Neural progenitor cell (in vitro differentiated cells): ENCODE data around the gene AUTS2. TPM values are rescaled to one million over a fixed set of nuclear protein-coding genes. Genes with fewer than 3 reads are reported as not detected.

Experiments used
- DNase-seq: peaks from one replicate; pipeline ENCODE4 v3.0.0-alpha.2; 2016; ENCODE audit warnings: low spot score
- H2AFZ ChIP-seq: fragments of 200-600 bp; sonication (generic); replicated peaks from 2 replicates; pipeline ENCODE4 v1.6.1; 2016; ENCODE audit warnings: antibody characterized with exemption
- H3F3A ChIP-seq: fragments of 200-600 bp; sonication (generic); 2 replicates; pipeline ENCODE4 v1.6.1; 2016; ENCODE audit warnings: antibody characterized with exemption, low read depth
- H3K27ac ChIP-seq: fragments of 200-600 bp; sonication (generic); 2 replicates; pipeline ENCODE4 v1.5.1; 2016; ENCODE audit warnings: mild to moderate bottlenecking
- H3K27me3 ChIP-seq: fragments of 200-600 bp; sonication (generic); 2 replicates; pipeline ENCODE4 v1.6.1; 2016; ENCODE audit warnings: mild to moderate bottlenecking, moderate library complexity
- H3K36me3 ChIP-seq: fragments of 200-600 bp; sonication (generic); 2 replicates; pipeline ENCODE4 v1.5.1; 2016
- H3K4me1 ChIP-seq: fragments of 200-600 bp; sonication (generic); 2 replicates; pipeline ENCODE4 v1.6.1; 2016; ENCODE audit warnings: mixed run types
- H3K4me2 ChIP-seq: fragments of 200-600 bp; sonication (generic); 2 replicates; pipeline ENCODE4 v1.6.1; 2016
- H3K4me3 ChIP-seq: fragments of 200-600 bp; sonication (generic); 2 replicates; pipeline ENCODE4 v1.5.1; 2016
- H3K79me2 ChIP-seq: fragments of 200-600 bp; sonication (generic); 2 replicates; pipeline ENCODE4 v1.6.1; 2016; ENCODE audit warnings: low read depth
- H3K9ac ChIP-seq: fragments of 200-600 bp; sonication (generic); 2 replicates; pipeline ENCODE4 v1.6.1; 2016
- H3K9me3 ChIP-seq: fragments of 200-600 bp; sonication (generic); 2 replicates; pipeline ENCODE4 v1.5.1; 2016; ENCODE audit warnings: low read depth
- H4K20me1 ChIP-seq: fragments of 200-600 bp; sonication (generic); 2 replicates; pipeline ENCODE4 v1.6.1; 2016; ENCODE audit warnings: low read depth
- H3K27ac Mint-ChIP-seq: 3 replicates; pipeline ENCODE4 v1.8.0; 2021; ENCODE audit warnings: mixed read lengths
- H3K27me3 Mint-ChIP-seq: 2 replicates; pipeline ENCODE4 v1.8.0; 2022; ENCODE audit warnings: low read depth, mild to moderate bottlenecking, inconsistent platforms, moderate library complexity, mixed read lengths; ENCODE audit not compliant: insufficient read depth
- H3K36me3 Mint-ChIP-seq: 3 replicates; pipeline ENCODE4 v1.8.0; 2021; ENCODE audit warnings: mixed read lengths
- H3K4me1 Mint-ChIP-seq: 3 replicates; pipeline ENCODE4 v1.8.0; 2021; ENCODE audit warnings: mixed read lengths
- H3K4me3 Mint-ChIP-seq: 3 replicates; pipeline ENCODE4 v1.8.0; 2021; ENCODE audit warnings: mild to moderate bottlenecking, moderate library complexity, mixed read lengths
- H3K9me3 Mint-ChIP-seq: 3 replicates; pipeline ENCODE4 v1.8.0; 2020; ENCODE audit warnings: mixed read lengths
- EZH2 ChIP-seq: fragments of 200-600 bp; sonication (generic); IDR thresholded peaks from 2 replicates; pipeline ENCODE4 v1.6.1; 2017; ENCODE audit warnings: antibody characterized with exemption, mild to moderate bottlenecking, moderate library complexity
- EZH2phosphoT487 ChIP-seq: fragments of 200-600 bp; sonication (generic); IDR thresholded peaks from 2 replicates; pipeline ENCODE4 v1.6.1; 2017; ENCODE audit warnings: antibody characterized with exemption
- total RNA-seq: library from RNA; depleted of rRNA; stranded (reverse); fragments of >200 nt; gene quantifications from 2 replicates; pipeline ENCODE4 v1.2.3, GENCODE V29; 2015; ENCODE audit warnings: low replicate concordance
- TF ChIP-seq, protein P1 (sequence below): fragments of 200-600 bp; sonication (generic); IDR thresholded peaks from 2 replicates; pipeline ENCODE4 v1.5.1; 2017; ENCODE audit warnings: antibody characterized with exemption, mild to moderate bottlenecking

AUTS2 gene
- total RNA-seq, 1 donor from 2014 or later = 50.0 TPM

DNA sequence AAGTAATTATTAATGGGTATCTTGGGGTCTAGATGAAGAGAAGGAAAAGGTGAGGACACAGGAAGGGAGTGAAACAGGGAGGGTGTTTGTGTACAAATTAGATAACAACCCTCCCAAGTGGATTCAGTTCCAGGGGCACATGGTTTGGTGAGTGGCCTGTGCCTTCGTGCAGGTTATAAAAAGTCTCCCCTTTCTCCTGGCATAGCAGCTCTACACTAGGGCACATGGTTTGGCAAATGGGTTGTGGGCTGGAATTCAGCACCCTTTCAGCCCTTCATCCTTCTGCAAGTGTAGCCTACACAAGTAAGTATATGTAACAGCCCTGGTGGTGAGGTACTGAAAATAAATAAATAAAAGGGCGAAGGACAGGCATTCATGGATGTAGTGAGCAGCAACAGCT lies 359.4 kb downstream of the AUTS2 start:
- H3K27me3 Mint-ChIP-seq = peaks cover 1% of the 10 kb centered on the region
- no peak overlapping the region for H3K27ac Mint-ChIP-seq
- Histone ChIP-seq H3K4me1 (peaks cover 13% of the 10 kb centered on the region), H3K79me2 (no peaks in the 10 kb centered on the region), H3K9ac (no peak overlapping the region), H3K27me3 (no peaks in the 10 kb centered on the region), H3K9me3 (no peaks in the 10 kb centered on the region), H2AFZ (no peak overlapping the region), H3K4me3 (no peak overlapping the region), H3K27ac (no peak overlapping the region), H3K36me3 (no peaks in the 10 kb centered on the region), H4K20me1 (no peaks in the 10 kb centered on the region), H3F3A (no peaks in the 10 kb centered on the region), H3K4me2 (no peak overlapping the region)
- no peak for DNase-seq
- H3K36me3 Mint-ChIP-seq = no peaks in the 10 kb centered on the region
- H3K9me3 Mint-ChIP-seq = no peaks in the 10 kb centered on the region
- TF ChIP-seq EZH2 = no peak
- no peak for TF ChIP-seq EZH2phosphoT487
- TF ChIP-seq, protein P1, sequence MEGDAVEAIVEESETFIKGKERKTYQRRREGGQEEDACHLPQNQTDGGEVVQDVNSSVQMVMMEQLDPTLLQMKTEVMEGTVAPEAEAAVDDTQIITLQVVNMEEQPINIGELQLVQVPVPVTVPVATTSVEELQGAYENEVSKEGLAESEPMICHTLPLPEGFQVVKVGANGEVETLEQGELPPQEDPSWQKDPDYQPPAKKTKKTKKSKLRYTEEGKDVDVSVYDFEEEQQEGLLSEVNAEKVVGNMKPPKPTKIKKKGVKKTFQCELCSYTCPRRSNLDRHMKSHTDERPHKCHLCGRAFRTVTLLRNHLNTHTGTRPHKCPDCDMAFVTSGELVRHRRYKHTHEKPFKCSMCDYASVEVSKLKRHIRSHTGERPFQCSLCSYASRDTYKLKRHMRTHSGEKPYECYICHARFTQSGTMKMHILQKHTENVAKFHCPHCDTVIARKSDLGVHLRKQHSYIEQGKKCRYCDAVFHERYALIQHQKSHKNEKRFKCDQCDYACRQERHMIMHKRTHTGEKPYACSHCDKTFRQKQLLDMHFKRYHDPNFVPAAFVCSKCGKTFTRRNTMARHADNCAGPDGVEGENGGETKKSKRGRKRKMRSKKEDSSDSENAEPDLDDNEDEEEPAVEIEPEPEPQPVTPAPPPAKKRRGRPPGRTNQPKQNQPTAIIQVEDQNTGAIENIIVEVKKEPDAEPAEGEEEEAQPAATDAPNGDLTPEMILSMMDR = no peak
- peaks cover 12% of the 10 kb centered on the region for H3K4me1 Mint-ChIP-seq
- no peak overlapping the region for H3K4me3 Mint-ChIP-seq

DNA sequence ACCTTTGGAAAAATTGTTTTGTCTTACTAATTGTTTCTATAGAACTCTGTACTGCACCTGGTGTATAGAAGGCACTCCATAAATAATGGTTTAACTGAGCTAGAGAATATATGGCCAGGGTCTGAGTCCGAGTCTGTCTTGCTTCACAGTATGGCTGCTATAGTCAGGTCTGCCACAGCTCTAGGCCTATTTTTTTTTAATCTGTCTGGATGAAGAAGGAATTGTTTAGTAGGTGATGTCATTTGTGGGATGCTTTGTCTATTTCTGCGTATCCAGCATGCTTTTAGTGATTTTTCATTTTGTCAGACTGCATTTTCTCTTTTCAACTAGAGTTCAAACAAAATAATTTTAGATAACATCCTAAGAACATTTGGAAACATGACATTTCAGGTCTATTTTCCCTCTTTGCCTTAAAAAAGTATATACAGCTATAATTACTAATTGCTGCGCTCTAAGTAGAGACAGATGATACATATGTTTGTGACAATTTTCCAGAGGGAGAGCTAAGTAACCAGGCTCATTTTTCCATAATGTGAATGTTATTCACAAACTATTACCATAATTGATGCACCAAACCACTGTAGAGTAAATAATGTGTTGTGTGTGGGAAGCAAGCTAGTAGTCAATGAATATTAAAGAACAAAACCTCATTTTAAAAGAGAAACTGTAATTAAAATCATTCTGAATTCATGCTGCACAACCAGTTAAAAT lies 361.7 kb downstream of the AUTS2 start:
- Histone ChIP-seq H3K4me2 (no peak overlapping the region), H2AFZ (no peak overlapping the region), H3K4me1 (peaks cover 6% of the 10 kb centered on the region), H3K4me3 (no peak overlapping the region), H4K20me1 (no peaks in the 10 kb centered on the region), H3K27ac (no peak overlapping the region), H3K36me3 (no peaks in the 10 kb centered on the region), H3K9me3 (no peaks in the 10 kb centered on the region), H3K9ac (no peak overlapping the region), H3K27me3 (no peaks in the 10 kb centered on the region), H3F3A (no peaks in the 10 kb centered on the region), H3K79me2 (no peaks in the 10 kb centered on the region)
- DNase-seq = no peak
- H3K27ac Mint-ChIP-seq = no peak overlapping the region
- no peaks in the 10 kb centered on the region for H3K9me3 Mint-ChIP-seq
- no peak overlapping the region for H3K4me3 Mint-ChIP-seq
- TF ChIP-seq EZH2phosphoT487 = no peak
- TF ChIP-seq EZH2 = no peak
- TF ChIP-seq, protein P1 = no peak
- H3K36me3 Mint-ChIP-seq = no peaks in the 10 kb centered on the region
- H3K27me3 Mint-ChIP-seq = peaks cover 2% of the 10 kb centered on the region
- H3K4me1 Mint-ChIP-seq = peaks cover 10% of the 10 kb centered on the region

DNA sequence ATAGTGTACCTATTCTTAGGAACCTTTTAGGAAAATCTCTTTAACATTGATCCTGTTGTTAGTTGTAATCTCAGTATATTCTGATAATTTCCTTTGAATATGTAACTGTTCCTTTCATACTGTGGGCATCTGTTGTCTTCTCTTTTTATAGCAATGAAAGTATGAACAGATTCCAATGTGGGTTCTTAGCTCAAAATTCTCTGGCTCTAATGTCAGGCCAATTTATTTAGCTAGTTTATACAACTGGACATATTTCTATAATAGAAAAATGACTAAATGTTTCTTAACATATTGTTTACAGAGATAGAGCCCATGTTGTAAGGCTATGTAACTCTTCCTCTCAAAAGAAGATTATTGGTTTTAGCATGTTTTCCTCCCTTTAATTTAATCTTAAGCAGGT lies 363.2 kb downstream of the AUTS2 start:
- Mint-ChIP-seq H3K4me1 (peaks cover 10% of the 10 kb centered on the region), H3K9me3 (no peaks in the 10 kb centered on the region), H3K4me3 (no peak overlapping the region), H3K36me3 (no peaks in the 10 kb centered on the region), H3K27ac (no peak overlapping the region), H3K27me3 (peaks cover 2% of the 10 kb centered on the region)
- TF ChIP-seq EZH2 (no peak), EZH2phosphoT487 (no peak)
- TF ChIP-seq, protein P1 = no peak
- no peak overlapping the region for H3K27ac ChIP-seq
- no peak overlapping the region for H3K4me3 ChIP-seq
- H3K4me1 ChIP-seq = peaks cover 6% of the 10 kb centered on the region
- no peak for DNase-seq
- H3K79me2 ChIP-seq = no peaks in the 10 kb centered on the region
- no peak overlapping the region for H2AFZ ChIP-seq
- H3K4me2 ChIP-seq = no peak overlapping the region
- H3K36me3 ChIP-seq = no peaks in the 10 kb centered on the region
- H3F3A ChIP-seq = no peaks in the 10 kb centered on the region
- H3K9ac ChIP-seq = no peak overlapping the region
- H3K9me3 ChIP-seq = no peaks in the 10 kb centered on the region
- H4K20me1 ChIP-seq = no peaks in the 10 kb centered on the region
- H3K27me3 ChIP-seq = no peaks in the 10 kb centered on the region
